A673 (cell line): ENCODE measurements around the gene EIF2D.

ENCODE experiments used
- CTCF ChIP-seq: fragments of 300-800, 200-600 bp; sonication (generic); conservative IDR thresholded peaks from 2 replicates; pipeline ENCODE4 v1.5.1; 2017; ENCODE audit warnings: low read depth, mild to moderate bottlenecking, antibody characterized with exemption, low read length, moderate library complexity, mixed read lengths
- EZH2 ChIP-seq: fragments of 200-600 bp; sonication (generic); IDR thresholded peaks from 2 replicates; pipeline ENCODE4 v1.6.1; 2017; ENCODE audit warnings: borderline replicate concordance, low read depth, mild to moderate bottlenecking, mixed read lengths, antibody characterized with exemption, low read length; ENCODE audit not compliant: poor library complexity, severe bottlenecking

- TF ChIP-seq CTCF (no peak), EZH2 (no peak)
Measured at GRCh38 chr1:206596319-206596666, 16.0 kb downstream of the EIF2D start.
